ENCODE measurements around the gene OR2AE1. TPM values are rescaled to one million over a fixed set of nuclear protein-coding genes. Genes with fewer than 3 reads are reported as not detected.

OR2AE1 gene
- total and polyA plus RNA-seq, 9 of the 15 experiments (the other 6 are each of a cell fraction or from before 2014, with no cell fraction given), result 0.27 TPM; not detected in 8

DNA sequence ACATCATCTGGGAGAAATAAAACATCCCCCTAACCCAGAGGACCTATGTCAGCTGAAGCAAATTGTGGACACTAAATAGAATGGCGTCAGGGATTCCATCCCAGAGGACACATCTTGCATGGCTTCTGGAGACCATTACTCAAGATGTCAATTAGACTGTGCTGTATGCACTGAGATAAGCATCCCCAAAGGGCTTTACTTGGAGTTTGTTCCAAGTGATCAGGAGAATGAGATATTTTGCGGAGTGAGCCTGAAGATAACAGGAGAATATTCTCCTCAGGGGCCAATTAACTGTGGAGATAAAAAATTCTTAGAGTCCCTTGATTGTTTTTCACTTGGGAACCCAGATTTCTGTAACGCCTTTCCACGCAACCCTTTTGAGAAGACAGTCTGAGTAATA is 4.5 kb upstream of the OR2AE1 start:
- FAIRE-seq (no peak), DNase-seq (ENCODE audit: extremely low read depth in 1 of 4, low spot score in 3 of 4) (peak in 2 of 4 experiments; percentile 34 to 59), ATAC-seq (peak; percentile 26; the same call in 1 of the 3 replicates)
- intact Hi-C loops (cut with micrococcal nuclease) (no loop called here), in situ Hi-C loops (cut with MboI) (no loop called here)
- Histone ChIP-seq H3K9ac (ENCODE audit: insufficient read depth in 1 of 2, low read depth in 2 of 2, low read length in 2 of 2) (no peak overlapping the region), H3K4me3 (no peak overlapping the region), H3K79me2 (ENCODE audit: control insufficient read depth, insufficient read depth, low read length) (no peaks in the 10 kb centered on the region), H4K20me1 (replicated peaks; ENCODE audit: control insufficient read depth, insufficient read depth, low read length) (no peaks in the 10 kb centered on the region; the same call in 1 of the 2 replicates), H3K4me2 (ENCODE audit: insufficient read depth, low read length) (no peak overlapping the region), H2AFZ (ENCODE audit: low read depth, low read length) (no peak overlapping the region), H3K9me1 (ENCODE audit: control insufficient read depth, insufficient read depth, low read length) (no peaks in the 10 kb centered on the region), H3K27ac (ENCODE audit: extremely low read depth, low read depth, low read length) (no peak overlapping the region), H3K9me3 (replicated peaks; ENCODE audit: control insufficient read depth, insufficient read depth, low read depth, low read length) (no peaks in the 10 kb centered on the region), H3K36me3 (ENCODE audit: control insufficient read depth, insufficient read depth, low read length) (no peaks in the 10 kb centered on the region), H3K4me1 (replicated peaks in 1 of 2; ENCODE audit: control insufficient read depth in 2 of 2, insufficient read depth in 2 of 2, low read length in 2 of 2) (no peaks in the 10 kb centered on the region; a peak in 1 of 5 replicates), H3K27me3 (ENCODE audit: control insufficient read depth in 2 of 2, insufficient read depth in 2 of 2, low read length in 2 of 2) (peaks cover 19 to 20% of the 10 kb centered on the region in 2 experiments; a peak in 4 of 5 replicates)
- CTCF ChIA-PET (ENCODE audit: low intra/inter-chr PET ratio), result no interaction called here
- WGBS (ENCODE audit: insufficient coverage, low coverage, missing lambda C conversion rate), result 0% methylated on average over 4 of the region's 4 CpGs
- POLR2A ChIA-PET, result no interaction called here
- BruUV-seq (replicated peaks), result no TSS peak
- TF ChIP-seq, protein P1, sequence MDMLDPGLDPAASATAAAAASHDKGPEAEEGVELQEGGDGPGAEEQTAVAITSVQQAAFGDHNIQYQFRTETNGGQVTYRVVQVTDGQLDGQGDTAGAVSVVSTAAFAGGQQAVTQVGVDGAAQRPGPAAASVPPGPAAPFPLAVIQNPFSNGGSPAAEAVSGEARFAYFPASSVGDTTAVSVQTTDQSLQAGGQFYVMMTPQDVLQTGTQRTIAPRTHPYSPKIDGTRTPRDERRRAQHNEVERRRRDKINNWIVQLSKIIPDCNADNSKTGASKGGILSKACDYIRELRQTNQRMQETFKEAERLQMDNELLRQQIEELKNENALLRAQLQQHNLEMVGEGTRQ (CRISPR knock-in tag; IDR thresholded peaks at IDR 0.05), result no peak
- no peak for TF ChIP-seq ZBTB17 (CRISPR knock-in tag; IDR thresholded peaks at IDR 0.05)
- no peak for TF ChIP-seq ZNF224 (CRISPR knock-in tag; IDR thresholded peaks at IDR 0.05)
- TF ChIP-seq LCOR (CRISPR knock-in tag; IDR thresholded peaks at IDR 0.05), result no peak
- no peak for TF ChIP-seq PREB (CRISPR knock-in tag; IDR thresholded peaks at IDR 0.05)
- peak; percentile 73; the same call in 1 of the 2 replicates for TF ChIP-seq CTBP1 (IDR thresholded peaks at IDR 0.05; ENCODE audit: borderline replicate concordance)
- no peak for TF ChIP-seq PBX2 (CRISPR knock-in tag; IDR thresholded peaks at IDR 0.05; ENCODE audit: low read depth)
- peak; percentile 90 for TF ChIP-seq PBX2 (tag; conservative IDR thresholded peaks at IDR 0.05; ENCODE audit: low read depth)
- peak; percentile 64 for TF ChIP-seq NFIC (IDR thresholded peaks at IDR 0.05)
- peak; percentile 41; the same call in 1 of the 2 replicates for TF ChIP-seq SMARCE1 (IDR thresholded peaks at IDR 0.05)
- peak; percentile 86 for TF ChIP-seq CBFA2T2 (conservative IDR thresholded peaks at IDR 0.05)
- TF ChIP-seq ZNF23 (CRISPR knock-in tag; IDR thresholded peaks at IDR 0.05), result no peak
- no peak for TF ChIP-seq PHF21A (IDR thresholded peaks at IDR 0.05; ENCODE audit: borderline replicate concordance, low read depth)
- TF ChIP-seq, protein P2, sequence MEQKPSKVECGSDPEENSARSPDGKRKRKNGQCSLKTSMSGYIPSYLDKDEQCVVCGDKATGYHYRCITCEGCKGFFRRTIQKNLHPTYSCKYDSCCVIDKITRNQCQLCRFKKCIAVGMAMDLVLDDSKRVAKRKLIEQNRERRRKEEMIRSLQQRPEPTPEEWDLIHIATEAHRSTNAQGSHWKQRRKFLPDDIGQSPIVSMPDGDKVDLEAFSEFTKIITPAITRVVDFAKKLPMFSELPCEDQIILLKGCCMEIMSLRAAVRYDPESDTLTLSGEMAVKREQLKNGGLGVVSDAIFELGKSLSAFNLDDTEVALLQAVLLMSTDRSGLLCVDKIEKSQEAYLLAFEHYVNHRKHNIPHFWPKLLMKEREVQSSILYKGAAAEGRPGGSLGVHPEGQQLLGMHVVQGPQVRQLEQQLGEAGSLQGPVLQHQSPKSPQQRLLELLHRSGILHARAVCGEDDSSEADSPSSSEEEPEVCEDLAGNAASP (IDR thresholded peaks at IDR 0.05), result no peak
- TF ChIP-seq, protein P3, sequence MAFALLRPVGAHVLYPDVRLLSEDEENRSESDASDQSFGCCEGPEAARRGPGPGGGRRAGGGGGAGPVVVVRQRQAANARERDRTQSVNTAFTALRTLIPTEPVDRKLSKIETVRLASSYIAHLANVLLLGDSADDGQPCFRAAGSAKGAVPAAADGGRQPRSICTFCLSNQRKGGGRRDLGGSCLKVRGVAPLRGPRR (CRISPR knock-in tag; IDR thresholded peaks at IDR 0.05), result no peak
- TF ChIP-seq ILF3 (IDR thresholded peaks at IDR 0.05; ENCODE audit: borderline replicate concordance), result no peak
- TF ChIP-seq GTF2A2 (tag; IDR thresholded peaks at IDR 0.05), result no peak

Measured in K562 (cell line).